IMR-90 (cell line): ENCODE results near the gene TTI1. TPM values are rescaled to one million over a fixed set of nuclear protein-coding genes. Genes with fewer than 3 reads are reported as not detected.

Experiments
- ATAC-seq: fragments of 200-7000 bp; cut with Tn5 transposase; 2 replicates; pipeline ENCODE4 v1.9.1; 2020; ENCODE audit warnings: low read depth, mild to moderate bottlenecking, moderate library complexity
- BruUV-seq: library from RNA; stranded (reverse); fragments of 400-500 nt; replicated peaks from 2 replicates; lab custom pipeline; 2021; lab: Mats Ljungman, UMichigan
- CTCF ChIA-PET: fragments of 300-600 bp; formaldehyde crosslinking; extraction: SDS; loops from one replicate; lab custom pipeline; 2021; ENCODE audit warnings: antibody characterized with exemption; lab: Yijun Ruan, JAX
- POLR2A ChIA-PET: fragments of 300-600 bp; sonication (Branson Sonifier 250); formaldehyde crosslinking; loops from one replicate; lab custom pipeline; 2022; ENCODE audit warnings: antibody characterized with exemption; ENCODE audit not compliant: unreplicated experiment; lab: Charles Lee
- DNase-seq: peaks from one replicate; pipeline ENCODE4 v3.0.0; 2013
- H2AFZ ChIP-seq: replicated peaks from 2 replicates; pipeline ENCODE3; 2013; ENCODE audit warnings: low read length, mild to moderate bottlenecking; ENCODE audit not compliant: poor library complexity
- H2AK5ac ChIP-seq: 2 replicates; pipeline ENCODE4 v1.6.1; 2013; ENCODE audit warnings: low read depth, low read length, inconsistent platforms
- H2AK9ac ChIP-seq: replicated peaks from 2 replicates; pipeline ENCODE3; 2013; ENCODE audit warnings: mild to moderate bottlenecking, low read depth, low read length, moderate library complexity; ENCODE audit not compliant: poor library complexity
- H2BK120ac ChIP-seq: 2 replicates; pipeline ENCODE4 v1.6.1; 2013; ENCODE audit warnings: low read depth, low read length, inconsistent platforms
- H2BK15ac ChIP-seq: 3 replicates; pipeline ENCODE4 v1.6.1; 2013; ENCODE audit warnings: low read depth, low read length, inconsistent platforms
- H2BK20ac ChIP-seq: 2 replicates; pipeline ENCODE4 v1.6.1; 2013; ENCODE audit warnings: low read depth, mild to moderate bottlenecking, inconsistent platforms, low read length, moderate library complexity
- H2BK5ac ChIP-seq: 2 replicates; pipeline ENCODE4 v1.6.1; 2013; ENCODE audit warnings: mild to moderate bottlenecking, low read depth, low read length, inconsistent platforms; ENCODE audit not compliant: poor library complexity, severe bottlenecking
- H3K14ac ChIP-seq: replicated peaks from 2 replicates; pipeline ENCODE4 v1.6.1; 2013; ENCODE audit warnings: low read depth, low read length, inconsistent platforms
- H3K18ac ChIP-seq: 2 replicates; pipeline ENCODE4 v1.6.1; 2013; ENCODE audit warnings: low read depth, low read length, control low read depth
- H3K23ac ChIP-seq: 2 replicates; pipeline ENCODE4 v1.6.1; 2013; ENCODE audit warnings: low read depth, low read length, inconsistent platforms
- H3K27ac ChIP-seq: 2 replicates; pipeline ENCODE4 v1.5.1; 2013; ENCODE audit warnings: mild to moderate bottlenecking, control low read depth, low read length; ENCODE audit not compliant: insufficient read depth
- H3K27me3 ChIP-seq: 2 replicates; pipeline ENCODE4 v1.6.1; 2013; ENCODE audit warnings: low read length; ENCODE audit not compliant: control insufficient read depth, insufficient read depth
- H3K36me3 ChIP-seq: 2 replicates; pipeline ENCODE4 v1.6.1; 2013; ENCODE audit warnings: low read length, mixed read lengths; ENCODE audit not compliant: control insufficient read depth, insufficient read depth
- H3K4ac ChIP-seq: 2 replicates; pipeline ENCODE4 v1.6.1; 2013; ENCODE audit warnings: low read depth, low read length, inconsistent platforms
- H3K4me1 ChIP-seq: 2 replicates; pipeline ENCODE4 v1.6.1; 2013; ENCODE audit warnings: low read length, mixed read lengths; ENCODE audit not compliant: control insufficient read depth, insufficient read depth
- H3K4me2 ChIP-seq: 2 replicates; pipeline ENCODE4 v1.6.1; 2013; ENCODE audit warnings: low read depth, mild to moderate bottlenecking, control low read depth, low read length, moderate library complexity
- H3K4me3 ChIP-seq: 2 replicates; pipeline ENCODE4 v1.5.1; 2013; ENCODE audit warnings: low read depth, mild to moderate bottlenecking, control low read depth, low read length, moderate library complexity; ENCODE audit not compliant: insufficient read depth
- H3K56ac ChIP-seq: 2 replicates; pipeline ENCODE4 v1.6.1; 2013; ENCODE audit warnings: low read length, inconsistent platforms; ENCODE audit not compliant: insufficient read depth; ENCODE audit errors: extremely low read depth
- H3K79me1 ChIP-seq, 2 experiments: 2 replicates each; pipeline ENCODE4 v1.6.1; 2013; ENCODE audit warnings: low read length in 2 of 2, inconsistent platforms in 1 of 2, low read depth in 1 of 2
- H3K9ac ChIP-seq: 2 replicates; pipeline ENCODE4 v1.6.1; 2013; ENCODE audit warnings: low read depth, low read length, control low read depth
- H3K9me1 ChIP-seq: 2 replicates; pipeline ENCODE4 v1.6.1; 2013; ENCODE audit warnings: low read length, inconsistent platforms; ENCODE audit not compliant: insufficient read depth
- H3K9me3 ChIP-seq: 2 replicates; pipeline ENCODE4 v1.6.1; 2013; ENCODE audit warnings: low read length; ENCODE audit not compliant: control insufficient read depth, insufficient read depth
- H4K20me1 ChIP-seq: 2 replicates; pipeline ENCODE4 v1.6.1; 2013; ENCODE audit warnings: low read length, inconsistent platforms; ENCODE audit not compliant: insufficient read depth
- H4K5ac ChIP-seq: 2 replicates; pipeline ENCODE4 v1.6.1; 2013; ENCODE audit warnings: mild to moderate bottlenecking, low read depth, low read length, control low read depth
- H4K8ac ChIP-seq, 2 experiments: 2 replicates each; pipeline ENCODE4 v1.6.1; 2013; ENCODE audit warnings: low read depth in 2 of 2, low read length in 2 of 2, control low read depth in 1 of 2, inconsistent platforms in 1 of 2
- H4K91ac ChIP-seq: 2 replicates; pipeline ENCODE4 v1.6.1; 2013; ENCODE audit warnings: low read depth, low read length, inconsistent platforms; ENCODE audit not compliant: insufficient read depth
- BHLHE40 ChIP-seq: fragments of 150-350 bp; IDR thresholded peaks from 2 replicates; pipeline ENCODE4 v1.6.1; 2016; ENCODE audit warnings: mild to moderate bottlenecking, low read depth, low read length
- CEBPB ChIP-seq: IDR thresholded peaks from 2 replicates; pipeline ENCODE4 v1.6.1; 2012; ENCODE audit warnings: low read depth, low read length, improper control_type of control experiment
- CHD1 ChIP-seq: IDR thresholded peaks from 2 replicates; pipeline ENCODE4 v1.6.1; 2012; ENCODE audit warnings: low read depth, low read length, improper control_type of control experiment
- CTCF ChIP-seq: conservative IDR thresholded peaks from 2 replicates; pipeline ENCODE4 v1.5.1; 2012; ENCODE audit warnings: mild to moderate bottlenecking, low read depth, low read length, improper control_type of control experiment
- ELK1 ChIP-seq: fragments of 150-350 bp; IDR thresholded peaks from 2 replicates; pipeline ENCODE4 v1.6.1; 2016; ENCODE audit warnings: low read depth, mild to moderate bottlenecking, low read length, moderate library complexity, borderline replicate concordance
- FOS ChIP-seq: fragments of 150-350 bp; IDR thresholded peaks from 2 replicates; pipeline ENCODE4 v1.6.1; 2016; ENCODE audit warnings: low read depth, low read length
- MAFK ChIP-seq: IDR thresholded peaks from 2 replicates; pipeline ENCODE4 v1.6.1; 2012; ENCODE audit warnings: low read depth, low read length, improper control_type of control experiment
- MAZ ChIP-seq: IDR thresholded peaks from 2 replicates; pipeline ENCODE4 v1.6.1; 2012; ENCODE audit warnings: low read depth, mild to moderate bottlenecking, low read length, improper control_type of control experiment, moderate library complexity, borderline replicate concordance
- MXI1 ChIP-seq: IDR thresholded peaks from 2 replicates; pipeline ENCODE4 v1.6.1; 2012; ENCODE audit warnings: low read depth, mild to moderate bottlenecking, low read length, moderate library complexity, borderline replicate concordance
- NFE2L2 ChIP-seq: fragments of 150-350 bp; IDR thresholded peaks from 2 replicates; pipeline ENCODE4 v1.6.1; 2016; ENCODE audit warnings: low read depth, mild to moderate bottlenecking, low read length
- POLR2A ChIP-seq: IDR thresholded peaks from 2 replicates; pipeline ENCODE4 v1.6.1; 2012; ENCODE audit warnings: mild to moderate bottlenecking, low read depth, low read length
- RAD21 ChIP-seq: IDR thresholded peaks from 2 replicates; pipeline ENCODE4 v1.6.1; 2012; ENCODE audit warnings: low read length, improper control_type of control experiment
- RCOR1 ChIP-seq: IDR thresholded peaks from 2 replicates; pipeline ENCODE4 v1.6.1; 2012; ENCODE audit warnings: mild to moderate bottlenecking, low read length, improper control_type of control experiment; ENCODE audit not compliant: insufficient replicate concordance
- RFX5 ChIP-seq: IDR thresholded peaks from 2 replicates; pipeline ENCODE4 v1.8.0; 2012; ENCODE audit warnings: low read depth, mild to moderate bottlenecking, low read length, moderate library complexity
- SMC3 ChIP-seq: fragments of 150-350 bp; IDR thresholded peaks from 2 replicates; pipeline ENCODE4 v1.6.1; 2016; ENCODE audit warnings: low read depth, mild to moderate bottlenecking, antibody characterized with exemption, low read length, moderate library complexity
- USF2 ChIP-seq: fragments of 150-350 bp; IDR thresholded peaks from 2 replicates; pipeline ENCODE4 v1.6.1; 2017; ENCODE audit warnings: mild to moderate bottlenecking, antibody characterized with exemption, low read length, low read depth
- WGBS, 2 experiments: methylation state at CpG; one replicate each; pipeline versions ENCODE4 v1.1.5 to v1.1.7; 2013; ENCODE audit warnings: missing lambda C conversion rate in 2 of 2; ENCODE audit not compliant: insufficient read length in 1 of 2; ENCODE audit errors: extremely low coverage in 2 of 2; 5-methylcytosine and 5-hydroxymethylcytosine counted together
- dilution Hi-C: fragments of 300-500 bp; cut with HindIII; formaldehyde crosslinking; loops from one replicate; pipeline ENCODE4 v1.14.3; 2018; ENCODE audit warnings: low sequenced_read_pairs; ENCODE audit not compliant: unreplicated experiment
- in situ Hi-C: fragments of 300-500 bp; cut with MboI; formaldehyde crosslinking; loops from 3 replicates; pipeline ENCODE4 v1.14.3; 2019; ENCODE audit warnings: low sequenced_read_pairs, inconsistent platforms, mixed read lengths
- intact Hi-C: fragments of 100-400 bp; cut with micrococcal nuclease; formaldehyde crosslinking; loops from 2 replicates; pipeline ENCODE4 v1.10.0; 2022
- polyA plus RNA-seq, 3 experiments: library from polyadenylated mRNA; depleted of rRNA; stranded (reverse); fragments of >200 nt; gene quantifications; 2 replicates each; pipeline ENCODE4 v1.2.3, GENCODE V29; 2012; ENCODE audit warnings: low replicate concordance in 1 of 3
- total RNA-seq: library from RNA; depleted of rRNA; stranded (reverse); fragments of >200 nt; gene quantifications from 2 replicates; pipeline ENCODE4 v1.2.3, GENCODE V29; 2012

The TTI1 gene
- total and polyA plus RNA-seq, 2 of the 4 experiments (the other 2 are of a cell fraction): 12.5 to 17.6 TPM

- H2BK120ac ChIP-seq: no peak overlapping the region
- intact Hi-C loops (no loop called here), dilution Hi-C loops (no loop called here), in situ Hi-C loops (loop anchor here (10.0 kb wide), 2 partner anchors 362 to 488 kb away; no protein-coding TSS in a partner anchor)
- no peak overlapping the region for H4K5ac ChIP-seq
- H2AK5ac ChIP-seq: no peak overlapping the region
- H3K27ac ChIP-seq: no peak overlapping the region
- no peak overlapping the region for H4K91ac ChIP-seq
- no peak overlapping the region for H2BK20ac ChIP-seq
- no TSS peak for BruUV-seq
- no peak overlapping the region for H2BK15ac ChIP-seq
- H3K18ac ChIP-seq: no peak overlapping the region
- peaks cover 31 to 64% of the 10 kb centered on the region in 2 experiments; a peak in 3 of 4 replicates for H3K79me1 ChIP-seq
- peaks cover 13% of the 10 kb centered on the region for H3K36me3 ChIP-seq
- peaks cover 19% of the 10 kb centered on the region for H4K20me1 ChIP-seq
- 0 out of 2 replicates have a peak, but pooled peaks cover 5% of the 10 kb centered on the region for H3K9me1 ChIP-seq
- no peaks in the 10 kb centered on the region for H3K9me3 ChIP-seq
- H3K4me2 ChIP-seq: no peak overlapping the region
- H3K14ac ChIP-seq: no peak overlapping the region
- H3K9ac ChIP-seq: no peak overlapping the region
- H3K4me1 ChIP-seq: peaks cover 3% of the 10 kb centered on the region
- no peak overlapping the region; the same call in 1 of the 2 replicates for H3K23ac ChIP-seq
- H2AK9ac ChIP-seq: no peak overlapping the region
- no peak for TF ChIP-seq USF2
- no peak for TF ChIP-seq CEBPB
- TF ChIP-seq ELK1: no peak
- no peak for TF ChIP-seq MAFK
- TF ChIP-seq NFE2L2: no peak
- no peak for TF ChIP-seq MAZ
- TF ChIP-seq CHD1: no peak
- TF ChIP-seq FOS: no peak
- no peak for TF ChIP-seq POLR2A
- TF ChIP-seq RAD21: no peak
- no peak for TF ChIP-seq SMC3
- no peak for TF ChIP-seq CTCF
- no peak for TF ChIP-seq RFX5
- no peak for TF ChIP-seq RCOR1
- TF ChIP-seq BHLHE40: no peak
- TF ChIP-seq MXI1: no peak
- H2AFZ ChIP-seq: no peak overlapping the region
- DNase-seq (no peak), ATAC-seq (no peak)
- no peak overlapping the region for H2BK5ac ChIP-seq
- no peaks in the 10 kb centered on the region for H3K27me3 ChIP-seq
- no peak overlapping the region for H3K56ac ChIP-seq
- no CpG with 5 or more reads among the region's 2 CpGs for WGBS, 2 experiments
- ChIA-PET CTCF (no interaction called here), POLR2A (no interaction called here)
- no peak overlapping the region for H3K4ac ChIP-seq
- H3K4me3 ChIP-seq: no peak overlapping the region
- no peak overlapping the region for H4K8ac ChIP-seq
These were observed 19.6 kb upstream of the TTI1 start for GRCh38 chr20:38052870-38053269.
